DMS153 (cell line): ENCODE measurements around the gene NCBP1.
"Not testable (repeated sequence)": the region's sequence is repeated elsewhere in the genome, so short reads cannot be mapped to it uniquely, and the experiment has no call there.

Experiments
- DNase-seq: peaks from one replicate; lab custom pipeline; 2025; lab: John Stamatoyannopoulos, UW

Gene NCBP1

GRCh38 chr9:97632985-97633858 lies at the start of gene NCBP1, which contains the start of gene TSTD2:
NCBP1 (plus strand) TSS chr9:97633821; CDS start chr9:97633882, 61 bp downstream.
TSTD2 (minus strand) TSS chr9:97633368; CDS start chr9:97627562, 5,806 bp downstream.
- DNase-seq, result peak; percentile 95

- DNase-seq, result not testable (repeated sequence)
Measured at GRCh38 chr9:97584778-97585177, 48.8 kb upstream of the NCBP1 start.

- DNase-seq, result not testable (repeated sequence)
Measured at GRCh38 chr9:97586909-97587308, 46.7 kb upstream of the NCBP1 start.

- no peak for DNase-seq
Measured at GRCh38 chr9:97591535-97591934, 42.1 kb upstream of the NCBP1 start.

- DNase-seq, result peak; percentile 3
Measured at GRCh38 chr9:97592126-97592525, 41.5 kb upstream of the NCBP1 start.

- peak; percentile 66 for DNase-seq
Measured at GRCh38 chr9:97593960-97594359, 39.7 kb upstream of the NCBP1 start.

- peak; percentile 55 for DNase-seq
Measured at GRCh38 chr9:97594381-97594921, 39.2 kb upstream of the NCBP1 start.

GRCh38 chr9:97596906-97597305 lies 36.7 kb upstream of the NCBP1 start:
- no peak for DNase-seq

GRCh38 chr9:97598461-97599288 lies 34.9 kb upstream of the NCBP1 start:
- DNase-seq, result peak; percentile 68

GRCh38 chr9:97599314-97599846 lies 34.2 kb upstream of the NCBP1 start:
- no peak for DNase-seq

GRCh38 chr9:97600531-97601227 lies 32.9 kb upstream of the NCBP1 start:
- no peak for DNase-seq

GRCh38 chr9:97601228-97601898 lies 32.3 kb upstream of the NCBP1 start:
- DNase-seq, result no peak

GRCh38 chr9:97602430-97602829 lies 31.2 kb upstream of the NCBP1 start:
- DNase-seq, result no peak

GRCh38 chr9:97604901-97605645 lies 28.5 kb upstream of the NCBP1 start:
- no peak for DNase-seq

- peak; percentile 8 for DNase-seq
Measured at GRCh38 chr9:97615439-97616072, 18.1 kb upstream of the NCBP1 start.

GRCh38 chr9:97617939-97618416 lies 15.6 kb upstream of the NCBP1 start:
- no peak for DNase-seq

- DNase-seq, result not testable (repeated sequence)
Measured at GRCh38 chr9:97620063-97620462, 13.6 kb upstream of the NCBP1 start.

GRCh38 chr9:97622483-97622882 lies 11.1 kb upstream of the NCBP1 start:
- DNase-seq, result not testable (repeated sequence)

- no peak for DNase-seq
Measured at GRCh38 chr9:97623946-97624345, 9.7 kb upstream of the NCBP1 start.

- no peak for DNase-seq
Measured at GRCh38 chr9:97625620-97626019, 8.0 kb upstream of the NCBP1 start.
